Dermis microvascular lymphatic vessel endothelial cell (primary cell): ENCODE data around the gene RNF175. TPM values are rescaled to one million over a fixed set of nuclear protein-coding genes. Genes with fewer than 3 reads are reported as not detected.

Experiments used
- DNase-seq, 2 donors: peaks; one replicate each; pipeline versions ENCODE4 v3.0.0 to v3.0.0-alpha.2; 2010; ENCODE audit warnings: low read depth in 2 of 2
- total RNA-seq: library from RNA; depleted of rRNA; stranded (reverse); fragments of >200 nt; gene quantifications from 2 replicates; pipeline ENCODE4 v1.2.1, GENCODE V29; 2014

Gene RNF175
- total RNA-seq, 1 donor from 2014 or later, result not detected

- peak; percentile 1 to 25 for DNase-seq
Measured at GRCh38 chr4:153785910-153786721, 26.3 kb upstream of the RNF175 start.

DNA sequence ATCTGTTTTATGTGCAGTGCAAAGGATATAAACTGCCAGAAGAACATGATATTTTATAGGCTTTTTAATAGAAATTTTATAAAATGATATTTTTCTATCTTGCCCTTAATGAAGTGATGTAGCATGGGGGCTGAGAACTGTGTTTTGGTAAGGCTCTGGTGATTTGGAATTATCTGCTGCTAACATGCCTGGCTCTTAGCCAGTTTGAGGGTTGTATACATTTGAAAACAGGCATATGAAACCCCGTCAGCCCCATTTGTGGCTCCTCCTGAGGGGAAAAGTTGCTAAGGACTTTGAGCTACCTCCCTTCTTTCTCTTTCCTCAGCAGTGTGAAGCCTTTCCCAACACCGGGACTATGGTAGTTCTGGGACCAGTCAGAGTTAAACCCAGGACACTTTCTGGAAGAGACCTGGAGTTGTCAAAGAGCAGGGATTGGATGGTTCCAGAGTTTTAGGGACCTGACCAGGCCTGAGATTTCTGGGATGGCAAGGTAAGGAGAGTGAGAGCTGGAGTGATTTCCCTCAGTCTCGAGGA lies 24.4 kb upstream of the RNF175 start:
- DNase-seq, result no peak

- DNase-seq, result no peak
Measured at GRCh38 chr4:153782581-153782980, 22.8 kb upstream of the RNF175 start.

DNA sequence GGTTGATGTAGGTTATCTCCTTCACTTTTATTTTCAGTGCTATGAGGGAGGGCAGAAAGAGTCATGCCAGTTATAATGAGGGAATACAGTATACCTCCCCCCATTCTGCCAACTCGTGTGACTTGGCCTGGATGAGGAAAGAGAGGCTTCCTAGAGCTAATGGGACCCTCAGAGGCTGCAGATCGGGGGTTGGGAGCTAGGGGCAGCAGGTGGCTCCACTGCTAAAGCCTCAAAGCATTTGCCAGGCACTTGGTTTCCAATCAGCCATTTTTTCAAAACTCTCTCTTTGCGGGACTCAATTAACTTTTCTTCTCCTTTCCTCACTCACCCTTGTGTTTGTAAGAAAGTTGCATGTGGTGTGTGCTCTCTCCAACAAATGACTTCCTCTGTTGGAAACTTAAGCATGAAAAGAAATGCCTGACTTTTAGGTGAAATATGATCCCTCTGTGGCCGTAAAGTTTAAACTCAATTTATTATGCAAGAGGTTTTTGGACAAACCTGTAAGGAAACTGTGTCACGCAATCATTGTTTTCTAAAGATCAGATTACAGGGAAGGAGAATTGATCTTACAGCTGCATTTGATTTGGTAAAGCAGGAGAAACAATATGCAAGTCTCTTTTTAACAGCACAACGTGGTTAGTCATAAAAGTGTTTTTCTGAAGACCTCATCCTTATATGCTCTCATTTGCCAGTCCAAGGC lies 22.0 kb upstream of the RNF175 start:
- DNase-seq, result no peak

DNA sequence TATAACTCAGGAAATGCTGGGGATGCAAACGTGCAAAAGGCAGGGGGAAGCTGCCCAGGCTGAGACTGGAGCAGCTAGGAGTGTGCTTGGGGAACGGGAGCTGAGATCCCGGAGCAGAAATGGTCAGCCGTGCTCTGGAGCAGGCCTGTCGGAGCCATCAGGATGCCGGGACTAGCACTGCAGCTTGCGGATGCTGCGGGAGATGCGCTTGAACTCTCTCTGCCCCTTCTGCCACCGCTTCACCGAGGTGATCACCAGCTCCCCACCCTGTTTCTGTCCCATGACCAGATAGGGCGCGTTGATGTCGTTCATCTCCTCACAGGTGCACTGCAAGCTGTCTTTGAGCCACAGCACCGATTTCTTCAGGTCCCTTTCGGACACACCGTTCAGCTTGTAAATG lies 21.5 kb upstream of the RNF175 start:
- DNase-seq, result no peak

DNA sequence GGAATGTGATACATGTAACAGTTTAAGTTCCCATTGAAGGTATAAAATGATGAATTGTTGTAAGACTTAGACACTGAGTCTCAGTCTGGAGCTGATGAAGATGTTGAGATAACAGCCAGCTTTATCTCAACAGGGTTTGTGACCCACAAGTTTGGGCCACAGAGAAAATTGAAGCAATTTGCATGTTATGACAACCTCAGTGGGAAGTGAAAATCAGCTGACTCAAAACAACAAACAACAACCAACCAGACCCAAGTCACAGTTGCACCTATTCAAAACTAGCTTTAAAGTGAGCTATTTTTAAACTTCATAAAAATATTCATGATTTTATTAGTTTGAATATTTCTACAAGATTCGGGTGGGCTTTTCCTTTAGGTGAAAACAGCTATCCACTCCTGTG lies 21.1 kb upstream of the RNF175 start:
- DNase-seq, result no peak

DNA sequence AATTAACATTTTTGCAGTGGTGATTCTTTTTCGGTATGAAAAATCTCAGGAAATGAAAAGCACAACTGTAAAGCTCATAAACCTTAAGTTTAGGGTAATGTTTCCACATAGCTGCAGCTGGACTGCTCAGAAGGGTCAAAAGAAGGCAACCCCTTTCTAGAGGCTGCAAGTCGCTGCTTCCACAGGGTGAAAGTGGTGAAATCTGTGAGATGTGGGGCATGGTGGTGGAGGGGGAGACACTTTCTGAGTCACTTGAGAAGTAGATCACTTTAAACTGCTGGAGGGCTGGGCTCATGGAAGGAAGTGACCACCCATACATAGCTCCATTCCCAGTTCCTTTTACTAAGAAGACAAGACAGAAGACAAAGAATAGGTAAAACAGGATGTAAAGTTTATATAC lies 20.4 kb upstream of the RNF175 start:
- DNase-seq, result no peak

DNA sequence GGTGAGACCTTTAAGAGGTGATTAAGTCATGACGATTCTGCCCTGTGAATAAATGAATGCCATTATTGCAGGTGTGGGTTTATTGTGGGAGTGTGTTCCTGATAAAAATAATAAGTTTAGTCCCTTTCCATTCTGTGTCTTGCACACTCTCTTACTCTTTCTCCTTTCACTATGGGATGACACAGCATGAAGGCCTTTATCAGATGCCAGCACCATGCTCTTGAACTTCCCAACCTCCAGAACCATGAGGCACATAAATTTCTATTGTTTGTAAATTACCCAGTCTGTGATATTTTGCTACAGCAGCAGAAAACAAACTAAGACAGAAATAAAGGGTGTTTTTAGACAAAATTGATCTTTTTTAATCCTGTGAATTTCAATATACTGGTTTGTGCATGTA lies 18.6 kb upstream of the RNF175 start:
- no peak for DNase-seq

DNA sequence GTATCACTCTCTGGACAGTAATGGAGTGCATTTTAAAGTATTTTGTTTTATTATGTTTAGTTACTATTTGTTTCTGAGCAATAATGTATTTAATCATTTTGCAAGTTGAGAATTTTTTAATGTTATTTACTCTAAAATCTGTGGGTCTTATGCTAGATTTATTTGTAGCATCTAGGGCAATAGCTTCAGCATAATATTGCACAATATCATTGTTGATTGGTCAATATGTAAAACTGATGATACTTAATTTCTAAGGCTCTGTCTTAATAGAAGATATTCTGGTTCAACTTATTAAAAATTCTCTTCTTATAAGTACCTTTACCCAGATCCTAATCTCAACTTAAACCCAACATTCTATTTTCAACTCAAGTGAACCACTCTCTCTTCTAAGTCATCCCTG lies 17.6 kb upstream of the RNF175 start:
- DNase-seq, result no peak

DNA sequence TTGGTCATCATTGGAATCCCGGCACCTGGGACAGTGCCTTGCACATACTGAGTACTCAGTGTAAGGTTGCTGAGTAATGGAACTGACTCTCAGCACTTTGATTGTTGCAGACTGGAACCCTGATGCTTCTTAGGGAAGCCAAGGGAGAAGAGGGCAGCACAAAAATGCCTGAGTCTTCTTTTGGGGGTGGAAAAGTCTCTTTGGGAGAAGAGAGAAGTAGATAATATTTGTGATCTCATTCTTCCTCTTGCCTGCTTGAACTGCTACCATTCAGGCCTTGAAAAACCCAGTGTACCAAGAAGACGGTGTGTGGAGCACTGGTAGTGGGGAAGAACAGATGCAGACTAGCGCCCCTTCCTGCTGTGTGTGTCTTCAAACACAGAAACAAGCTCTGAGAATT lies 16.8 kb upstream of the RNF175 start:
- DNase-seq, result no peak

GRCh38 chr4:153773236-153773690 lies 13.4 kb upstream of the RNF175 start:
- no peak for DNase-seq

DNA sequence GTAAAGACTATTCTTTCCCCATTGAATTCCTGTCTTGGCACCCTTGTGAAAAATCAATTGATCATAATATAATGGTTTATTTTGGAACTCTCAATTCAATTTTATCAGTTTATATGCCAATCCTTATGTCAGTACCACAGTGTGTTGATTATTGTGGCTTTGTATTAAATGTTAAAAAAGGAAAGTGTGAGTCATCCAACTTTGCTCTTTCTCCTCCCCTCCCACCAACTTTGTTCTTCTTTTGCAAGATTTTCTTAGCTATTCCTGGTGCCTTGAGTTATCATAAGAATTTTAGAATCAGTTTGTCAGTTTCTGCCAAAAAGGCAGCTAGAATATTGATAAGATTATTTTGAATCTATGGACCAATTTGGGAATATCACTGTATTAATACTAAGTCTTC lies 11.2 kb upstream of the RNF175 start:
- DNase-seq, result no peak

DNA sequence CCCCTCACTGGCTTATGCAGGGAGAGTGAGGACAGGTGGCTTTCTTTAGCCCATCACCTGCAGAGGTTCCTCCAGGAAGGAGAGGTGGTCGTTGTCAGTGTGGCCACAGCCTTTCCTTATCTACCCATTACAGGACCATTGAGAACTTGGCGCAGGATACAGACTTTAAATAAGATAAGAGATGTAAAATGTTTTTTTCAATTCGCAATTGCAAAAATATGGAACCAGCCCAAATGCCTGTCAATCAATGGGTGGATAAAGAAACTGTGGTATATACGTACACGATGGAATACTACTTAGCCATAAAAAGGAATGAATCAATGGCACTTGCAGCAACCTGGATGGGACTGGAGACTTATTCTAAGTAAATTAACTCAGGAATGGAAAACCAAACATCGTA lies 6.9 kb upstream of the RNF175 start:
- no peak for DNase-seq

- DNase-seq, result no peak
Measured at GRCh38 chr4:153765894-153766293, 6.1 kb upstream of the RNF175 start.

DNA sequence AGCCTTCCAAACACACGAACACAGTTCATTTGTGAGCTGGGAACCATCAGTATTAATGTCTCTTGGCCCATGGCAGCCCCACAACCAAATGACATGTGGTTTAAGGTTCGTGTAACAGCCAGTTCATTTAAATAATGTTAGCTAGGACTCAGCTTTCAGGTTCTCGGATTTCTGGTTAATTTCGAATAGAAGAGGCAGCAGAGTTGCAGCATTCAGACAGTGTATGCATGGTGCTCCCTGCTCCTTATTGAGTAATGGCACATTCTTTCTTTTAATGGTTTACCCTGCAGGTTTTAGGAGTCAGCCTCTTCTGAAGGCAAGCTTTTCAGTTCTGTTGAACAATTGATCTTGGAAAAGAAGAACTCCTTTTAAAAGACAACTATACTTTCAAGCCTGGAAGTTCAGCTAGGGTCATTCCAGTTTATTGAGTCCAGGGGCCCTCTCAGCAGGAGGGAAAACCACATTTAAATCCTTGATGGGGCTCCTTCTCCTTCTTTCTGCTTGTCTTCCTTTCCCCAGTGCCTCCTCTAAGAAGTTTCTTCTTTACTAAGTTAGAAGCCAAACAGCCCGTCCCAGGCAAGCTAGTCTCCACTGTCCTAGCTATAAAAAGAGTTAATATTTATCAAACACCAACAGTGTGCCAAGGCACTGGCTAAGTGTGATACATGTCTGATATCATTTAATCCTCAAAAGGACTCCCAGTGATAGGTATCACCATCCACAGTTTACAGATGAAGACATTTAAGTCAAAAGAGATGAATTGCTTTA lies 5.0 kb upstream of the RNF175 start:
- no peak for DNase-seq

- DNase-seq, result no peak
Measured at GRCh38 chr4:153763404-153763803, 3.6 kb upstream of the RNF175 start.

GRCh38 chr4:153758688-153759406 lies 977 bp downstream of the RNF175 start:
- no peak for DNase-seq

- no peak for DNase-seq
Measured at GRCh38 chr4:153758136-153758535, 1.7 kb downstream of the RNF175 start.

DNA sequence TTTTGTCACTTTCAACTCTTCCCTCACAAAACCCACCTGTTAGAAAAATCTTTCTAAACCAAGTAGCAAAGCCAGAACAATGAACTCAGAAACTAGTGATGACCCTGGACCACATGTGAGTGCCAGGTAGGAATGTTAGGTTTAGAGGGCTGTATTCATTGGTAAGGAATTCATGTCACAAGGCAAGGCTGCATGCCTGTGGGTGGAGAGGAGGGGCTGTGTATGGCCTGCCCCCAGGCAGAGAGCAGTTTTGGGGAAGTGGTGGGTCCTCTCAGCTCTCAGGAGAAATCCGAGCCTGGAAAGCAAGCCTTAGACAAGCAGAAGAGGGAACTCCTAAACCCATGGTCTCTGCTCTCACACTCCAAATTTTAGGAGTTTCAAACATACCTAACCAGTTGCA lies 2.4 kb downstream of the RNF175 start:
- no peak for DNase-seq

- DNase-seq, result no peak
Measured at GRCh38 chr4:153755186-153755585, 4.6 kb downstream of the RNF175 start.

GRCh38 chr4:153750197-153750817 lies 9.5 kb downstream of the RNF175 start:
- DNase-seq, result peak; percentile 43 to 77
